ENCODE data around the gene TMEM269. TPM values are rescaled to one million over a fixed set of nuclear protein-coding genes. Genes with fewer than 3 reads are reported as not detected.

Gene TMEM269
- total RNA-seq, 1 donor from 2014 or later: under 0.01 TPM

- FAIRE-seq (no peak), DNase-seq (ENCODE audit: low read depth) (peak; percentile 28)
- Histone ChIP-seq H3K4me3 (ENCODE audit: low read depth, low read length) (peak overlapping the region; percentile 75), H3K27me3 (ENCODE audit: control insufficient read depth, insufficient read depth, low read length) (no peaks in the 10 kb centered on the region), H3K36me3 (ENCODE audit: control insufficient read depth, insufficient read depth, low read length) (peaks cover 1% of the 10 kb centered on the region)
- TF ChIP-seq CTCF (IDR thresholded peaks at IDR 0.05; ENCODE audit: insufficient read depth, low read length, severe bottlenecking): no peak
Measured at GRCh38 chr1:42815941-42816584, 31.3 kb downstream of the TMEM269 start.

GRCh38 chr1:42816585-42817439 is 32.0 kb downstream of the TMEM269 start, which contains the start of the genes ERMAP and SVBP:
Gene ERMAP, plus strand, starts transcription at chr1:42817122. Its CDS starts 13,327 bp downstream, at chr1:42830449.
Gene SVBP, minus strand, starts transcription at chr1:42817397. Its CDS starts 853 bp downstream, at chr1:42816544.
- DNase-seq (ENCODE audit: low read depth): peak; percentile 53
- Histone ChIP-seq H3K36me3 (ENCODE audit: control insufficient read depth, insufficient read depth, low read length) (peaks cover 1% of the 10 kb centered on the region), H3K4me3 (ENCODE audit: low read depth, low read length) (peak within 1 kb of the TSS; percentile 75), H3K27me3 (ENCODE audit: control insufficient read depth, insufficient read depth, low read length) (no peaks in the 10 kb centered on the region)
- FAIRE-seq: no peak
- TF ChIP-seq CTCF (IDR thresholded peaks at IDR 0.05; ENCODE audit: insufficient read depth, low read length, severe bottlenecking): no peak

- peaks cover 1% of the 10 kb centered on the region for H3K36me3 ChIP-seq (ENCODE audit: control insufficient read depth, insufficient read depth, low read length)
- no peak for DNase-seq (ENCODE audit: low read depth)
- H3K27me3 ChIP-seq (ENCODE audit: control insufficient read depth, insufficient read depth, low read length): no peaks in the 10 kb centered on the region
- H3K4me3 ChIP-seq (ENCODE audit: low read depth, low read length): peak overlapping the region; percentile 75
- no peak for FAIRE-seq
- TF ChIP-seq CTCF (IDR thresholded peaks at IDR 0.05; ENCODE audit: insufficient read depth, low read length, severe bottlenecking): no peak
Measured at GRCh38 chr1:42817440-42817767, 32.6 kb downstream of the TMEM269 start.

- no peak overlapping the region for H3K4me3 ChIP-seq (ENCODE audit: low read depth, low read length)
- no peak for FAIRE-seq
- TF ChIP-seq CTCF (IDR thresholded peaks at IDR 0.05; ENCODE audit: insufficient read depth, low read length, severe bottlenecking): no peak
Measured at GRCh38 chr1:42817976-42818375, 33.2 kb downstream of the TMEM269 start.

GRCh38 chr1:42820813-42821212 is 36.0 kb downstream of the TMEM269 start:
- FAIRE-seq: no peak
- DNase-seq (ENCODE audit: low read depth): no peak
- no peaks in the 10 kb centered on the region for H3K27me3 ChIP-seq (ENCODE audit: control insufficient read depth, insufficient read depth, low read length)

More at GRCh38 chr1:42817976-42818375, 33.2 kb downstream of the TMEM269 start:
- no peaks in the 10 kb centered on the region for H3K27me3 ChIP-seq (ENCODE audit: control insufficient read depth, insufficient read depth, low read length)
- no peak for DNase-seq (ENCODE audit: low read depth)
- H3K36me3 ChIP-seq (ENCODE audit: control insufficient read depth, insufficient read depth, low read length): peaks cover 1% of the 10 kb centered on the region

More at GRCh38 chr1:42820813-42821212, 36.0 kb downstream of the TMEM269 start:
- no peak for TF ChIP-seq CTCF (IDR thresholded peaks at IDR 0.05; ENCODE audit: insufficient read depth, low read length, severe bottlenecking)
- H3K4me3 ChIP-seq (ENCODE audit: low read depth, low read length): no peak overlapping the region
- peaks cover 1% of the 10 kb centered on the region for H3K36me3 ChIP-seq (ENCODE audit: control insufficient read depth, insufficient read depth, low read length)
